ENCODE data around the gene MYO16.

The MYO16 gene

DNA sequence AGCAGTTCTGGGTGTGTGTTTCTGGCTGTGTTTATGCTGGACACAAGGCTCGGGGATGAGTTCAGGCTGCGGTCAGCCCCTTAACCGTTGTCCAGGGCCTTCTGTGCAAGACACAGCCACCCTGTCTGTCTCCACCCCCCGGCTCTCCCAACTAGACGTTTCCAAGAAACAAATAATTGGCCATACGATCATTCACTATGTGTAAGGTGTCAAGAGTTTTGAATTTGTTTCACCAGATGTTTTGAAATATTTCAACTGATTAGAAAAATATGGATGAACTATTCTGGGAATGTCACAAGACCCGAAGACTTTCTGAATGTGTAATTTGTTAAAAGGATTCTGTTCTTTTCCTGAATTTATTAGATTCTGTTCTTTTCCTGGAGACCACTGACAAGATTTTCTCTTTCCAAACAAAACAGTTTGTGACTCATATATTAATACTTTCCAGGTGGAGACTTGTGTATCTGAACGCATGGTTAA, 318.2 kb downstream of the MYO16 start:
- TF ChIP-seq, protein P1, sequence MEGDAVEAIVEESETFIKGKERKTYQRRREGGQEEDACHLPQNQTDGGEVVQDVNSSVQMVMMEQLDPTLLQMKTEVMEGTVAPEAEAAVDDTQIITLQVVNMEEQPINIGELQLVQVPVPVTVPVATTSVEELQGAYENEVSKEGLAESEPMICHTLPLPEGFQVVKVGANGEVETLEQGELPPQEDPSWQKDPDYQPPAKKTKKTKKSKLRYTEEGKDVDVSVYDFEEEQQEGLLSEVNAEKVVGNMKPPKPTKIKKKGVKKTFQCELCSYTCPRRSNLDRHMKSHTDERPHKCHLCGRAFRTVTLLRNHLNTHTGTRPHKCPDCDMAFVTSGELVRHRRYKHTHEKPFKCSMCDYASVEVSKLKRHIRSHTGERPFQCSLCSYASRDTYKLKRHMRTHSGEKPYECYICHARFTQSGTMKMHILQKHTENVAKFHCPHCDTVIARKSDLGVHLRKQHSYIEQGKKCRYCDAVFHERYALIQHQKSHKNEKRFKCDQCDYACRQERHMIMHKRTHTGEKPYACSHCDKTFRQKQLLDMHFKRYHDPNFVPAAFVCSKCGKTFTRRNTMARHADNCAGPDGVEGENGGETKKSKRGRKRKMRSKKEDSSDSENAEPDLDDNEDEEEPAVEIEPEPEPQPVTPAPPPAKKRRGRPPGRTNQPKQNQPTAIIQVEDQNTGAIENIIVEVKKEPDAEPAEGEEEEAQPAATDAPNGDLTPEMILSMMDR (conservative IDR thresholded peaks at IDR 0.05; ENCODE audit: low read depth, low read length) = no peak
- no peak overlapping the region for H3K4me3 ChIP-seq (ENCODE audit: low read depth, low read length)
- DNase-seq (ENCODE audit: low read depth) = peak; percentile 97

DNA sequence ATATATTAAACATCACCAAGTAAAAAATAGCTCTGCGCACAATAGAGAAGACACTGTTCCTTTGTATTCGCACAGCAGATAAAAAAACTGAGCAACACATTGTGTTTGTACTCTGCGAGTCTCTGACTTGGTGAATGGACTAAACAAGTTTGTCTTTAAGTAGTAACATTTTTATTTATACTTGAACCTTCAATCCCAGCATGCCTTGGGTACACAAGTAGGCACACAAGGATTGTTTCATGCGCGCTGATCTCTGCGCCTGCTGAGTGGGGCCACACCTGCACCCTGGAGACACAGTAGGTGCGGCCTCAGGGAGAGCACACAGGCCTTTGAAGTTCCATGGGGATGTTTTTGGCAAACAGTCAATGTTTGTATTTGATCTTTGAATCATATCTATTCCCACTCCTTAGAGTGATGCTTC, 318.9 kb downstream of the MYO16 start:
- peak; percentile 44 for DNase-seq (ENCODE audit: low read depth)
- no peak overlapping the region for H3K4me3 ChIP-seq (ENCODE audit: low read depth, low read length)
- TF ChIP-seq, protein P1 (conservative IDR thresholded peaks at IDR 0.05; ENCODE audit: low read depth, low read length) = no peak

DNA sequence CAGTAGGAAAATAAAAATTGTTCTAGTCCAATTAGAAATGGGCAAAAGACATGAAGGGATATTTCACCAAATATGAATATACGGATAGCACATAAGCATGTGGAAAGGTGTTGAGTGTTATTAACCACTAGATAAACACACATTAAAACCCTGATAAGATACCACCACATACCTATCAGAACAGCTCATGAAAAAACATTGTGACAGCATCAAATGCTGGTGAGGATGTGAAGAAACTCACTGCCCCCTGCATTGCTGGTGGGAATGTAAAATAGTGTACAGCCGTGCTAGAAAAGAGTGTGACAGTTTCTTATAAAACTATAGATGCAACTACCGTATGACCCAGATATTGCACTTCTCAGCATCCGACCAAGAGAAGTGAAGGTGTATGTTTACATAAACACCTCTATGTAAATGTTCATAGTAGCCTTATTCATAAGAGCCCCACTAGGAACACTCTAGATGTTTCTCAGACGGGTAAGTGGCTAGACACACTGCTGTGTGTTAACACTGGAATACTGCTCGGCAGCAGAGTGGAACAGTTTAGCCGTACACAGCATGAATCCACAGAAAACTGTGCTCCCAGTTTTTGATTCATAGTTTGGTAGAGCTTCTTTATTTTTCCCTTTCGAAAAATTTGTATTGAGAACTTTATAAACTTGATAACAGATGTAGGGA, 321.1 kb downstream of the MYO16 start:
- DNase-seq (ENCODE audit: low read depth) = peak; percentile 88
- TF ChIP-seq, protein P1 (conservative IDR thresholded peaks at IDR 0.05; ENCODE audit: low read depth, low read length) = no peak
- H3K4me3 ChIP-seq (ENCODE audit: low read depth, low read length) = no peak overlapping the region

DNA sequence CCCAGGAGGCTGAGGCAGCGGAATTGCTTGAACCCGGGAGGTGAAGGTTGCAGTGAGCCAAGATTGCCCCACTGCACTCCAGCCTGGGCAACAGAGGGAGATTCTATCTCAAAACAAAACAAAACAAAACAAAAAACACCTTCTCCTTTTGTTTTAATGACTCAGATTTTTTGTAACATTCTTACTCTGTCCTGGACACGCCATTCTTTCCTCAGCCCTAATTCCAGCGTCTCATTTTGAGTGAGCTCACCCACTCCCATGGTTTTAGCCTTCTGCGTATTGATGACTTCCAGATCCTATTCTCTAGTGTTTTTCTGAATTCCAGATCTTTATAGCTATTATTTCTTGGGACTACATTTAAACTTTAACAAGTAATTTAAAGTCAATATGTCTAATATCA, 326.3 kb downstream of the MYO16 start:
- DNase-seq (ENCODE audit: low read depth) = no peak
- H3K4me3 ChIP-seq (ENCODE audit: low read depth, low read length) = no peak overlapping the region
- TF ChIP-seq, protein P1 (conservative IDR thresholded peaks at IDR 0.05; ENCODE audit: low read depth, low read length) = no peak

DNA sequence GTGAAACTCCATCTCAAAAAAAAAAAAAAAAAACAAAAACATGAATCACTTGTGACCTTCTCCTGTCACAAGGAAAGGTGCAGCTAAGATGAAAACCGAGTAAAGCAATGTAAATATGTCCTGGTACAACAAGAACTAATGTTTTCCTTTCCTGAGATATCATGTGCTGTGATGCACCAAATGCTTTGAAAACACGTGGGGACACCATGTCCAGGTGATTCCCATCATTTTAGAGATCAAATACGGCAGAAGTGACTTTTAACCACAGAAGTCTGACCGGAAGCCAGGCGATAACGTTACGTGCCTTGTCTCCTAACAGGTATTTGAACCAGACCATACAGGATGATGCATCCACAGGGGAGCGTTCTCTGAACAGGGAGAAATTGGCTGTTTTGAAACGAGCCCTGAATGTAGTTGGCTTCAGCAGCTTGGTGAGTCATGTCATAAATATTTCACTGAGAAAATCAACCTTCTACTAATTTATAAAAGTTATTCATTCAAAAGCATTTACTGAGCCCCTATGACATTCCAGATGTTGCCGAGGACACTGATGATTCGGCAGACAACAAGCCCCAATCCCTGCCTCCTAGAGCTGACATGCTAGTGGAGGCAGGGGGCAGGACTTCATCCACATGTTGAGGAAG, 328.1 kb downstream of the MYO16 start:
- peak; percentile 95 for DNase-seq (ENCODE audit: low read depth)
- TF ChIP-seq, protein P1 (conservative IDR thresholded peaks at IDR 0.05; ENCODE audit: low read depth, low read length) = peak; percentile 17
- H3K4me3 ChIP-seq (ENCODE audit: low read depth, low read length) = peak overlapping the region; percentile 9

DNA sequence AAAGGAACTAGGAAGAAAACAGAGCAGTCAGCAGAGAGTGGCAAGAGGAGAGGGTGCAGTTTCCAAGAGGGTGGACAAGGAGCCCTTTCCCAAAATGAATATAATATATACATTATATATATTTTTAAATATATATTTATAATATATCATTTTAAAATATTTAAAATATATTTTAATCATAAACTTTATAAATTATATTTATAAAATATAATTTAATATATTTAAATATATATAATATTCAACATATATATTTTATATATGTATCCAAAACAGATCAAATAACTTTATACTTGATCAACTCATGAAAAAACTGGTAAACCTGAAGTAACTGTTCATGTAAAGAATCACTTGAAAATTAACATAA, 328.6 kb downstream of the MYO16 start:
- H3K4me3 ChIP-seq (ENCODE audit: low read depth, low read length) = no peak overlapping the region
- no peak for DNase-seq (ENCODE audit: low read depth)
- TF ChIP-seq, protein P1 (conservative IDR thresholded peaks at IDR 0.05; ENCODE audit: low read depth, low read length) = no peak

DNA sequence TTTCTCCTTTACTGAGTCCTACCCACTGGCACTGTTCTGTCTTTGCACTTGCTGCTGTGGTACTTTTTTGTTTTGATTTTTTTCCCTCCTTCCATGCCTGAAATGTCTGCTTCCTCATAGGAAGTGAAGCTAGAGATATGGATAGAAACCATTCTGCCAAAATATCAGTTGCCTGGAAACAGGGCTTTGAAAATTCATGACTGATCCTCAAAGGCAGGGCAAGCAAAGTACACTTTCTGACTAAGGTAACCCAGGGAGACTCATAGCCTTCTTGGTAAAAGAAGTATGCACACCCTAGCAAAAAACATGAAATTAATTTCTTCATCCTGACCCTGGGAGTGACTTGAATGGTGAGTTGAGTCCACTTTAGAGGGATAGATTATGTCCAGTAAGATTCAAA, 329.8 kb downstream of the MYO16 start:
- TF ChIP-seq, protein P1 (conservative IDR thresholded peaks at IDR 0.05; ENCODE audit: low read depth, low read length) = no peak
- H3K4me3 ChIP-seq (ENCODE audit: low read depth, low read length) = no peak overlapping the region
- peak; percentile 53 for DNase-seq (ENCODE audit: low read depth)
